ENCODE results near the gene ATAD2B. TPM values are rescaled to one million over a fixed set of nuclear protein-coding genes. Genes with fewer than 3 reads are reported as not detected.
"Not testable (repeated sequence)": the region's sequence is repeated elsewhere in the genome, so short reads cannot be mapped to it uniquely, and the experiment has no call there.

ATAD2B gene
- 15.8 TPM for polyA plus RNA-seq (2013)

DNA sequence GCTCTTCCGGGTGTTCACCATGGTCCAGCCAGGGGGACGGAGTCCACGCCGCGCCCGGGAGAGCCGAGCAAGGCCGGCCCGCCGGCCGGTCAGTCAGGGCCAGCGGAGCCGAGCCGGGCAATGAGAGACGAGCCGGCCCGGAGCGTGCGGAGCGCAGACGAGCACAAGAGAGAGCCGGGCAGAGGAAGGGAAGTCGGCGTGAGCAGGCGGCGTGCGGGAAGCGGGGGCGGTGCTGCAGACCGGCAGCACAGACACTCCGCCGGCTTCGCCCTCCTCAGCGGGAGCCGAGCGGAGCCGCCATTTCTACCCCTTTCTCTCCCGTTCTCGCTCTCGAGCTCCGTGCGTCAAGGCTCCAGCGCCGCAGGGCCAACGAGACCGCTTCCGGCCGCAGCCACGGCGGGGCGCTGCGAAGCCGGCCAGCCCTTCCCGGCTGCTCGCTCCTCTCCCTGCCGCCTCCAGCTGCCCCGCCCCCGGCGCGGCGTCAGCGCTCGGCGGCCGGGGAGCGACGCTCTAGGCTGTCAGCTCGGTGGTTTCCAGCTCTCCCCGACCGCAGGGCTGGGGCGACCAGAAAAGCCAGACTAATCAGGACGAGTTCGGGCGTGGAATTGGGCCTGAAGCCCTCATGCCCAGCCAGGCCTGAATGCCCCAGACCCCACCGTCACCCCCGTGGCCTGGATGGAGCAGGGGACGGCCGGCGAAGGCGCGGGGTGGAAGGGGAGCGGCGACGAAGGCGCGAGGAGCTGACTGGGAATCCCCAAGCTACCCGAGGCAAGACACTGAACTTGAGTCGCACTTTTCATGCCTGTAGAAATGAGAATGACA, at the start of gene ATAD2B:
TSS of gene ATAD2B (minus strand) at position 374 of the 822 bp plus-strand sequence. CDS start at position 21, 353 bp downstream.
- H3K4me3 ChIP-seq (ENCODE audit: control insufficient read depth in 1 of 7, extremely low read depth in 1 of 7, insufficient read depth in 4 of 7, low read depth in 2 of 7, low read length in 6 of 7): peak within 1 kb of the TSS; percentile 79 to 99 (median 94)
- H3K27ac ChIP-seq (ENCODE audit: insufficient read depth in 1 of 2, low read depth in 1 of 2, low read length in 2 of 2, poor library complexity in 1 of 2, severe bottlenecking in 2 of 2): peak within 1 kb of the TSS; percentile 96 to 98
- POLR2A ChIA-PET: interaction anchor here (0.5 to 4.1 kb wide), 7 partner anchors 13 to 157 kb away, joined by 3 to 37 read pairs (median 6); partner anchors contain the start of gene UBXN2A
- peaks cover 11 to 24% (median 18%) of the 10 kb centered on the region in 4 experiments for H3K4me1 ChIP-seq (ENCODE audit: control extremely low read depth in 1 of 4, control insufficient read depth in 4 of 4, insufficient read depth in 4 of 4, low read length in 3 of 4)
- H3K9me3 ChIP-seq (ENCODE audit: control extremely low read depth in 1 of 5, control insufficient read depth in 4 of 5, insufficient read depth in 2 of 5, low read depth in 1 of 5, low read length in 4 of 5): no peaks in the 10 kb centered on the region
- peak; percentile 96 to 98 (median 98) for DNase-seq
- under 1% methylated on average over 85 of the region's 88 CpGs for WGBS (ENCODE audit: insufficient coverage)
- peaks cover 0 to 5% (median 1%) of the 10 kb centered on the region in 4 experiments for H3K36me3 ChIP-seq (ENCODE audit: control insufficient read depth in 4 of 4, insufficient read depth in 4 of 4, low read length in 3 of 4)
- H3K27me3 ChIP-seq (replicated peaks in 2 of 5; ENCODE audit: control insufficient read depth in 4 of 5, insufficient read depth in 5 of 5, low read length in 4 of 5): no peaks in the 10 kb centered on the region
- CTCF ChIA-PET: interaction anchor here (0.6 to 4.9 kb wide), 30 partner anchors 10 to 758 kb away, joined by 3 to 48 read pairs (median 4); partner anchors contain the start of genes MFSD2B, TP53I3 and UBXN2A

DNA sequence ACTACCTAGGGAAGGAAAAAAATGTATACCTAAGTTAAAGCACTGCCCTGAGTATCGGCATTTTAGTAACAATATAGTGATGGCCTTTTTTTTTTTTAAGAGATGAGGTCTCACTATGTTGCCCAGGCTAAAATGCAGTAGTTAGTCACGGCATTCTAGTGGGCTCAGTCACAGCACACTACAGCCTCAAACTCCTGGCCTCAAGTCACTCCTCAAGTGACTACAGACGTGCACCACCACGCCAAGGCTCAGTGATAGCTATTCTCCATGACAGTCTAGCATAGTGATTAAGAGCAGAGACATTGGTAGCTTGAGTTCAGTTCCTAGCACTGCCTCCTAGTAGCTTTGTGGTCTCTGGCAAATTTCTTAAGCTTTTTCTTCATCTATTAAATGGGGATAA, 40.9 kb upstream of the ATAD2B start:
- Histone ChIP-seq H3K27me3 (replicated peaks in 2 of 5; ENCODE audit: control insufficient read depth in 4 of 5, insufficient read depth in 5 of 5, low read length in 4 of 5) (no peaks in the 10 kb centered on the region), H3K9me3 (ENCODE audit: control extremely low read depth in 1 of 5, control insufficient read depth in 4 of 5, insufficient read depth in 2 of 5, low read depth in 1 of 5, low read length in 4 of 5) (no peaks in the 10 kb centered on the region), H3K27ac (ENCODE audit: insufficient read depth in 1 of 2, low read depth in 1 of 2, low read length in 2 of 2, poor library complexity in 1 of 2, severe bottlenecking in 2 of 2) (no peak overlapping the region), H3K4me1 (ENCODE audit: control extremely low read depth in 1 of 4, control insufficient read depth in 4 of 4, insufficient read depth in 4 of 4, low read length in 3 of 4) (no peaks in the 10 kb centered on the region), H3K36me3 (ENCODE audit: control insufficient read depth in 4 of 4, insufficient read depth in 4 of 4, low read length in 3 of 4) (peaks cover 2 to 12% (median 9%) of the 10 kb centered on the region in 4 experiments), H3K4me3 (ENCODE audit: control insufficient read depth in 1 of 7, extremely low read depth in 1 of 7, insufficient read depth in 4 of 7, low read depth in 2 of 7, low read length in 6 of 7) (no peak overlapping the region)
- ChIA-PET POLR2A (interaction anchor here (0.6 kb wide), 1 partner anchor 791 kb away, joined by 3 read pairs; no protein-coding TSS in a partner anchor), CTCF (no interaction called here)
- no peak for DNase-seq
- 100% methylated on average over 3 of the region's 4 CpGs for WGBS (ENCODE audit: insufficient coverage)

GRCh38 chr2:23954325-23955014, 27.5 kb upstream of the ATAD2B start:
- ChIA-PET POLR2A (no interaction called here), CTCF (no interaction called here)
- H3K27me3 ChIP-seq (replicated peaks in 2 of 5; ENCODE audit: control insufficient read depth in 4 of 5, insufficient read depth in 5 of 5, low read length in 4 of 5): no peaks in the 10 kb centered on the region
- no peaks in the 10 kb centered on the region for H3K9me3 ChIP-seq (ENCODE audit: control extremely low read depth in 1 of 5, control insufficient read depth in 4 of 5, insufficient read depth in 2 of 5, low read depth in 1 of 5, low read length in 4 of 5)
- peaks cover 0 to 8% (median 2%) of the 10 kb centered on the region in 4 experiments for H3K36me3 ChIP-seq (ENCODE audit: control insufficient read depth in 4 of 4, insufficient read depth in 4 of 4, low read length in 3 of 4)
- H3K4me1 ChIP-seq (ENCODE audit: control extremely low read depth in 1 of 4, control insufficient read depth in 4 of 4, insufficient read depth in 4 of 4, low read length in 3 of 4): no peaks in the 10 kb centered on the region
- H3K27ac ChIP-seq (ENCODE audit: insufficient read depth in 1 of 2, low read depth in 1 of 2, low read length in 2 of 2, poor library complexity in 1 of 2, severe bottlenecking in 2 of 2): no peak overlapping the region
- DNase-seq: peak in 1 of 3 donors; percentile 7
- no CpG with 5 or more reads among the region's 6 CpGs for WGBS (ENCODE audit: insufficient coverage)
- no peak overlapping the region for H3K4me3 ChIP-seq (ENCODE audit: control insufficient read depth in 1 of 7, extremely low read depth in 1 of 7, insufficient read depth in 4 of 7, low read depth in 2 of 7, low read length in 6 of 7)

DNA sequence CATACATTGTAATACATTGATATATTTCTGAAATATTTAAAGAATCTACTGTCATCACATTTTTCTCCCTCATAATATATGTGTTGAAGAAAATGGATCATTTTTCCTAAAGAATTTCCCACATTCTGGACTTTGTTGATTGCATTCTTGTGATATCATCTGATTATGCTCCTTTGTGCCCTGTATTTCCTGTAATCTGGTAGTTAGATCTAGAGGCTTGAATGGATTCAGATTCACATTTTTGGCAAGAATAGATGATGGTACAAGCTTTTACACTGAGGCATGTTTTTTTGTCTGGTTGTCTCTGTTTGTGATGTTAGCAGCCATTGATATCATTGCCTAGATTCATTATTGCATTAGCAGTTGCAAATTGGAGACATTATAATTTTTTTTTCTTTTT, 26.7 kb upstream of the ATAD2B start:
- no peak overlapping the region for H3K27ac ChIP-seq (ENCODE audit: insufficient read depth in 1 of 2, low read depth in 1 of 2, low read length in 2 of 2, poor library complexity in 1 of 2, severe bottlenecking in 2 of 2)
- POLR2A ChIA-PET: no interaction called here
- no peaks in the 10 kb centered on the region for H3K27me3 ChIP-seq (replicated peaks in 2 of 5; ENCODE audit: control insufficient read depth in 4 of 5, insufficient read depth in 5 of 5, low read length in 4 of 5)
- H3K4me3 ChIP-seq (ENCODE audit: control insufficient read depth in 1 of 7, extremely low read depth in 1 of 7, insufficient read depth in 4 of 7, low read depth in 2 of 7, low read length in 6 of 7): no peak overlapping the region
- no peak for DNase-seq
- H3K4me1 ChIP-seq (ENCODE audit: control extremely low read depth in 1 of 4, control insufficient read depth in 4 of 4, insufficient read depth in 4 of 4, low read length in 3 of 4): no peaks in the 10 kb centered on the region
- H3K36me3 ChIP-seq (ENCODE audit: control insufficient read depth in 4 of 4, insufficient read depth in 4 of 4, low read length in 3 of 4): peaks cover 0 to 2% (median under 1%) of the 10 kb centered on the region in 4 experiments
- no peaks in the 10 kb centered on the region for H3K9me3 ChIP-seq (ENCODE audit: control extremely low read depth in 1 of 5, control insufficient read depth in 4 of 5, insufficient read depth in 2 of 5, low read depth in 1 of 5, low read length in 4 of 5)
- CTCF ChIA-PET: no interaction called here

- DNase-seq; H3K27ac ChIP-seq (ENCODE audit: insufficient read depth in 1 of 2, low read depth in 1 of 2, low read length in 2 of 2, poor library complexity in 1 of 2, severe bottlenecking in 2 of 2); H3K4me3 ChIP-seq (ENCODE audit: control insufficient read depth in 1 of 7, extremely low read depth in 1 of 7, insufficient read depth in 4 of 7, low read depth in 2 of 7, low read length in 6 of 7); H3K27me3 ChIP-seq (replicated peaks in 2 of 5; ENCODE audit: control insufficient read depth in 4 of 5, insufficient read depth in 5 of 5, low read length in 4 of 5); H3K36me3 ChIP-seq (ENCODE audit: control insufficient read depth in 4 of 4, insufficient read depth in 4 of 4, low read length in 3 of 4); H3K4me1 ChIP-seq (ENCODE audit: control extremely low read depth in 1 of 4, control insufficient read depth in 4 of 4, insufficient read depth in 4 of 4, low read length in 3 of 4); H3K9me3 ChIP-seq (ENCODE audit: control extremely low read depth in 1 of 5, control insufficient read depth in 4 of 5, insufficient read depth in 2 of 5, low read depth in 1 of 5, low read length in 4 of 5); POLR2A ChIA-PET: not testable (repeated sequence)
- CTCF ChIA-PET: interaction anchor here (1.9 kb wide), 1 partner anchor 26 kb away, joined by 8 read pairs; the partner anchor contains the start of gene ATAD2B
- 100% methylated on average over 3 of the region's 3 CpGs for WGBS (ENCODE audit: insufficient coverage)
Measured at GRCh38 chr2:23952558-23952957, 25.6 kb upstream of the ATAD2B start.

DNA sequence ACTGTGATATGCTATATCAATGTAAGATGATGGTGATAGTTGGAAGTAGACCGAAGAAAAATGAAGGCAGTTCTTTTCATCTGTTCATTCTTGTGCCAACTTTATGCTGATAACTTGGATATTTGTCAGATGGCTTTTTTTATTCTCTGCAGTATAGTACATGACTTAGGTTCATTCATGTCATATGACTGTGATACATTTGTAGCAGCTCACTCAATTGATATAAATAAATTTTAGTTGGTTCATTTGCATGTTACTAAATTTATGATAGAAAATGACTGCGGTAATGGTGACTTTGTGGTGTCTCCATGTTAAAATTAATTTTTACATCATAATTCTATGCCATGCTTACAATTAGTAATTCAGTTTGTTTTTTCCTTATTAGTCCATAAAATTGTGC, 20.4 kb upstream of the ATAD2B start:
- no peak for DNase-seq
- Histone ChIP-seq H3K4me3 (ENCODE audit: control insufficient read depth in 1 of 7, extremely low read depth in 1 of 7, insufficient read depth in 4 of 7, low read depth in 2 of 7, low read length in 6 of 7) (no peak overlapping the region), H3K27ac (ENCODE audit: insufficient read depth in 1 of 2, low read depth in 1 of 2, low read length in 2 of 2, poor library complexity in 1 of 2, severe bottlenecking in 2 of 2) (no peak overlapping the region), H3K9me3 (ENCODE audit: control extremely low read depth in 1 of 5, control insufficient read depth in 4 of 5, insufficient read depth in 2 of 5, low read depth in 1 of 5, low read length in 4 of 5) (no peaks in the 10 kb centered on the region), H3K27me3 (replicated peaks in 2 of 5; ENCODE audit: control insufficient read depth in 4 of 5, insufficient read depth in 5 of 5, low read length in 4 of 5) (no peaks in the 10 kb centered on the region), H3K36me3 (ENCODE audit: control insufficient read depth in 4 of 4, insufficient read depth in 4 of 4, low read length in 3 of 4) (peaks cover 0 to 4% (median 0%) of the 10 kb centered on the region in 4 experiments), H3K4me1 (ENCODE audit: control extremely low read depth in 1 of 4, control insufficient read depth in 4 of 4, insufficient read depth in 4 of 4, low read length in 3 of 4) (no peaks in the 10 kb centered on the region)
- 80% methylated on average over 1 of the region's 2 CpGs for WGBS (ENCODE audit: insufficient coverage)
- ChIA-PET POLR2A (no interaction called here), CTCF (no interaction called here)

DNA sequence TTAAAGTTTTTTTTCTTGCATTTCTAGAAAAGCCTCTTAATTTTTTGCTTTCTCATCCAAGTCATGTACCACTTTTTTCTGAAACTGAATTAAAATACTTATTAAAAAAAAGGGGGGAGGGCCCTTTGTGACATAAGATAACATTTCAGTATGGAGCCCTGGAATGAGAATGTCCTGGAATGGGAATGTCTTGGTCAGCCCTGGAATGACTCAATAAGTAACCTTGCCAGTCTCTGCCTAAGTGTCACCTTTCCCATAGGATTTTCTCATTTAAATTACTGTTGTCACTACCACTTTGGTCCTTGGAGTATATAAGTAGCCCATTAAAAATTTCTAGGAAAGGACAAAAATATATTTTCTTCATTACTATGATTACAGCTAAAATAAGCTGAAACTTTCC, 18.1 kb upstream of the ATAD2B start:
- no peaks in the 10 kb centered on the region for H3K9me3 ChIP-seq (ENCODE audit: control extremely low read depth in 1 of 5, control insufficient read depth in 4 of 5, insufficient read depth in 2 of 5, low read depth in 1 of 5, low read length in 4 of 5)
- H3K27ac ChIP-seq (ENCODE audit: insufficient read depth in 1 of 2, low read depth in 1 of 2, low read length in 2 of 2, poor library complexity in 1 of 2, severe bottlenecking in 2 of 2): no peak overlapping the region
- peaks cover 0 to 4% (median 0%) of the 10 kb centered on the region in 4 experiments for H3K36me3 ChIP-seq (ENCODE audit: control insufficient read depth in 4 of 4, insufficient read depth in 4 of 4, low read length in 3 of 4)
- H3K27me3 ChIP-seq (replicated peaks in 2 of 5; ENCODE audit: control insufficient read depth in 4 of 5, insufficient read depth in 5 of 5, low read length in 4 of 5): no peaks in the 10 kb centered on the region
- ChIA-PET POLR2A (no interaction called here), CTCF (no interaction called here)
- DNase-seq: no peak
- no peak overlapping the region for H3K4me3 ChIP-seq (ENCODE audit: control insufficient read depth in 1 of 7, extremely low read depth in 1 of 7, insufficient read depth in 4 of 7, low read depth in 2 of 7, low read length in 6 of 7)
- H3K4me1 ChIP-seq (ENCODE audit: control extremely low read depth in 1 of 4, control insufficient read depth in 4 of 4, insufficient read depth in 4 of 4, low read length in 3 of 4): peaks cover 5 to 16% (median 9%) of the 10 kb centered on the region in 4 experiments
